ENCODE results near the gene GATAD2A. TPM values are rescaled to one million over a fixed set of nuclear protein-coding genes. Genes with fewer than 3 reads are reported as not detected.

Gene GATAD2A
- total and polyA plus RNA-seq, 2 of the 8 experiments (the other 6 are each of a cell fraction or from before 2014, with no cell fraction given): 38.4 to 205 TPM

DNA sequence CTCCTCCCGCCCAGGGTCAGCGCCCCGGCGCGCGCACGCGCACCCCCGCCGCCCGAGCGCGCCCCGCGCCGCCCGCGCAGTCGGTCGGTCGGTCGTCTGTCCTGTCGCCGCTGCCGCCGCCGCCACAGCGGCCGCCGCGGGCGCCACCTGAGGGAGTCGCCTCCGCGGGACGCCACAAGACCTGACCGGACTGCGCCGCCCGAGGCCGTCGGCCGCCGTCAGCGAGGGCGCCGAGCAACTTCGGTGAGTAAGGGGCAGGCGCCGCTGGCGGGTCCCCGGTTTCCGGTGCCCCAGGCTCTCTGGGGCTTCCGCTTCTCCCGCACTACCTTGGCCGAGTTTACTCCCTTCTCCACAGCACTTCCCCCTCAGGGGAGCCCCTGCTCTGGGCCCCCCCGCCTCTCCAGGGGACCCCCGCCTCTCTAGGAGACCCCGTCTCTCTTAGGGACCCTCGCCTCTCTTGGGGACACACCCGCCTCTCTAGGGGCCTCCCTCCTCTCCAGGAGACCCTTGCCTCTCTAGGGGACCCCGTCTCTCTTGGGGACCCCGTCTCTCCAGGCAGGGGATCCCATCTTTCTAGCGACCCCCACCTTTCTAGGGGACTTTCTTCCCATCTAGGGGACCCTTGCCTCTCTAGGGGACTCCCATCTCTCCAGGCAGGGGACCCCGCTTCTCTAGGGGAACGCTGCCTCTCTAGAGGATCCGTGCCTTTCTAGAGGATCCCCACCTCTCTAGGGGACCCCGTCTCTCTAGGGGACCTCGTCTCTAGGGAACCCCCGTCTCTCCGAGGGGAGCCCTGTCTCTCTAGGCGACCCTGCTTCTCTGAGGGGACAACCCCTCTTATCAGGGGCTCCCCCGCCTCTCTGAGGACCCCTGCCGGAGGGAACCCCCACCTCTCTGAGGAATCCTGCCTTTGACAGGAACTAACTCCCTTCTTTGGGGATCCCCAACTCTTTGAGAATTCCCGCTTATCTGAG lies 19.3 kb upstream of the GATAD2A start (continued):
- TF ChIP-seq JUND (IDR thresholded peaks at IDR 0.05; ENCODE audit: low read length) (no peak), SIX5 (IDR thresholded peaks at IDR 0.05; ENCODE audit: low read depth, low read length) (no peak), TEAD4 (IDR thresholded peaks at IDR 0.05; ENCODE audit: low read depth, low read length) (no peak), RXRA (IDR thresholded peaks at IDR 0.05; ENCODE audit: insufficient read depth, low read depth, low read length) (no peak), JUN (IDR thresholded peaks at IDR 0.05; ENCODE audit: low read depth, low read length) (no peak), TAF1 (IDR thresholded peaks at IDR 0.05; ENCODE audit: low read depth, low read length) (no peak; the same call in 1 of the 2 replicates), RBBP5 (IDR thresholded peaks at IDR 0.05; ENCODE audit: borderline replicate concordance, low read depth, low read length) (0 out of 2 replicates have a peak, but pooled peaks have one; percentile 37), PHF8 (conservative IDR thresholded peaks at IDR 0.05; ENCODE audit: low read depth, low read length) (peak; percentile 82), GTF2F1 (IDR thresholded peaks at IDR 0.05; ENCODE audit: borderline replicate concordance, low read depth, low read length) (no peak), SIRT6 (IDR thresholded peaks at IDR 0.05; ENCODE audit: low read length) (no peak), ZNF274 (IDR thresholded peaks at IDR 0.05; ENCODE audit: borderline replicate concordance, extremely low read depth, low read length) (no peak), HDAC2 (IDR thresholded peaks at IDR 0.05; ENCODE audit: borderline replicate concordance in 1 of 2, low read depth in 2 of 2, low read length in 2 of 2) (no peak; a peak in 1 of 4 replicates), POU5F1 (IDR thresholded peaks at IDR 0.05; ENCODE audit: low read depth, low read length) (no peak), CHD1 (IDR thresholded peaks at IDR 0.05; ENCODE audit: low read depth, low read length) (no peak), GABPA (IDR thresholded peaks at IDR 0.05; ENCODE audit: borderline replicate concordance, insufficient read depth, low read length) (no peak)
- TF ChIP-seq, protein P1, sequence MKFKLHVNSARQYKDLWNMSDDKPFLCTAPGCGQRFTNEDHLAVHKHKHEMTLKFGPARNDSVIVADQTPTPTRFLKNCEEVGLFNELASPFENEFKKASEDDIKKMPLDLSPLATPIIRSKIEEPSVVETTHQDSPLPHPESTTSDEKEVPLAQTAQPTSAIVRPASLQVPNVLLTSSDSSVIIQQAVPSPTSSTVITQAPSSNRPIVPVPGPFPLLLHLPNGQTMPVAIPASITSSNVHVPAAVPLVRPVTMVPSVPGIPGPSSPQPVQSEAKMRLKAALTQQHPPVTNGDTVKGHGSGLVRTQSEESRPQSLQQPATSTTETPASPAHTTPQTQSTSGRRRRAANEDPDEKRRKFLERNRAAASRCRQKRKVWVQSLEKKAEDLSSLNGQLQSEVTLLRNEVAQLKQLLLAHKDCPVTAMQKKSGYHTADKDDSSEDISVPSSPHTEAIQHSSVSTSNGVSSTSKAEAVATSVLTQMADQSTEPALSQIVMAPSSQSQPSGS (IDR thresholded peaks at IDR 0.05; ENCODE audit: low read length): no peak
- TF ChIP-seq, protein P2, sequence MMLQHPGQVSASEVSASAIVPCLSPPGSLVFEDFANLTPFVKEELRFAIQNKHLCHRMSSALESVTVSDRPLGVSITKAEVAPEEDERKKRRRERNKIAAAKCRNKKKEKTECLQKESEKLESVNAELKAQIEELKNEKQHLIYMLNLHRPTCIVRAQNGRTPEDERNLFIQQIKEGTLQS (IDR thresholded peaks at IDR 0.05; ENCODE audit: insufficient read depth, low read depth, low read length): no peak
- TF ChIP-seq, protein P3, sequence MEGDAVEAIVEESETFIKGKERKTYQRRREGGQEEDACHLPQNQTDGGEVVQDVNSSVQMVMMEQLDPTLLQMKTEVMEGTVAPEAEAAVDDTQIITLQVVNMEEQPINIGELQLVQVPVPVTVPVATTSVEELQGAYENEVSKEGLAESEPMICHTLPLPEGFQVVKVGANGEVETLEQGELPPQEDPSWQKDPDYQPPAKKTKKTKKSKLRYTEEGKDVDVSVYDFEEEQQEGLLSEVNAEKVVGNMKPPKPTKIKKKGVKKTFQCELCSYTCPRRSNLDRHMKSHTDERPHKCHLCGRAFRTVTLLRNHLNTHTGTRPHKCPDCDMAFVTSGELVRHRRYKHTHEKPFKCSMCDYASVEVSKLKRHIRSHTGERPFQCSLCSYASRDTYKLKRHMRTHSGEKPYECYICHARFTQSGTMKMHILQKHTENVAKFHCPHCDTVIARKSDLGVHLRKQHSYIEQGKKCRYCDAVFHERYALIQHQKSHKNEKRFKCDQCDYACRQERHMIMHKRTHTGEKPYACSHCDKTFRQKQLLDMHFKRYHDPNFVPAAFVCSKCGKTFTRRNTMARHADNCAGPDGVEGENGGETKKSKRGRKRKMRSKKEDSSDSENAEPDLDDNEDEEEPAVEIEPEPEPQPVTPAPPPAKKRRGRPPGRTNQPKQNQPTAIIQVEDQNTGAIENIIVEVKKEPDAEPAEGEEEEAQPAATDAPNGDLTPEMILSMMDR (IDR thresholded peaks at IDR 0.05; ENCODE audit: control extremely low read depth in 1 of 3, insufficient read depth in 1 of 3, low read depth in 1 of 3, low read length in 3 of 3): peak; percentile 5 to 20 (median 13); a peak in 2 of 4 replicates

All from H1 (cell line).